GM12878 (cell line): ENCODE measurements around the gene MYBPC2. TPM values are rescaled to one million over a fixed set of nuclear protein-coding genes. Genes with fewer than 3 reads are reported as not detected.

Experiments
- ATAC-seq: fragments of 200-7000 bp; cut with Tn5 transposase; 3 replicates; pipeline ENCODE4 v1.9.1; 2020; ENCODE audit warnings: mild to moderate bottlenecking, moderate library complexity
- BruUV-seq: library from RNA; stranded (reverse); fragments of 400-500 nt; replicated peaks from 2 replicates; lab custom pipeline; 2021; lab: Mats Ljungman, UMichigan
- CTCF ChIA-PET: fragments of 300-600 bp; sonication (Branson Sonifier 250); formaldehyde crosslinking; extraction: SDS; loops from one replicate; lab custom pipeline; 2021; ENCODE audit warnings: inconsistent platforms; lab: Yijun Ruan, JAX
- POLR2A ChIA-PET: fragments of 350-600 bp; formaldehyde crosslinking; extraction: SDS; loops from one replicate; lab custom pipeline; 2021; ENCODE audit warnings: inconsistent platforms; lab: Charles Lee
- RAD21 ChIA-PET: fragments of 300-600 bp; sonication (Branson Sonifier 250); formaldehyde crosslinking; loops from one replicate; lab custom pipeline; 2023; ENCODE audit warnings: antibody characterized with exemption; ENCODE audit not compliant: unreplicated experiment; lab: Charles Lee
- SMC1A ChIA-PET: fragments of 300-600 bp; sonication (Branson Sonifier 250); formaldehyde crosslinking; loops from one replicate; lab custom pipeline; 2023; ENCODE audit not compliant: unreplicated experiment, uncharacterized antibody; lab: Charles Lee
- DNase-seq: peaks from one replicate; pipeline ENCODE4 v3.0.0-alpha.2; 2011; ENCODE audit warnings: low read depth, low spot score
- FAIRE-seq: peaks from 3 replicates; lab custom pipeline; 2011; peaks lifted over from hg19 to GRCh38; lab: Jason Lieb, UNC
- H2AFZ ChIP-seq: 2 replicates; pipeline ENCODE4 v1.6.0; 2011; ENCODE audit warnings: low read depth, low read length, control low read depth; ENCODE audit not compliant: control insufficient read depth
- H3K27ac ChIP-seq: 2 replicates; pipeline ENCODE4 v1.5.1; 2011; ENCODE audit warnings: control low read depth; ENCODE audit not compliant: control insufficient read depth, insufficient read depth
- H3K27me3 ChIP-seq, 2 experiments: replicated peaks in 1 of 2; 2 replicates each; pipeline versions ENCODE4 v1.6.0 to v1.6.1; 2011; ENCODE audit warnings: low read length in 1 of 2; ENCODE audit not compliant: control insufficient read depth in 2 of 2, insufficient read depth in 2 of 2
- H3K36me3 ChIP-seq, 2 experiments: 2 replicates each; pipeline ENCODE4 v1.5.1; 2011; ENCODE audit warnings: low read length in 1 of 2; ENCODE audit not compliant: control insufficient read depth in 2 of 2, insufficient read depth in 2 of 2
- H3K4me1 ChIP-seq: 2 replicates; pipeline ENCODE4 v1.6.1; 2011; ENCODE audit warnings: mild to moderate bottlenecking, low read length, moderate library complexity, mixed read lengths; ENCODE audit not compliant: control insufficient read depth, insufficient read depth
- H3K4me2 ChIP-seq: 2 replicates; pipeline ENCODE4 v1.6.0; 2011; ENCODE audit warnings: control low read depth; ENCODE audit not compliant: control insufficient read depth, insufficient read depth
- H3K4me3 ChIP-seq: fragments of 200-600 bp; sonication (generic); 2 replicates; pipeline ENCODE4 v1.5.1; 2016
- H3K79me2 ChIP-seq: 2 replicates; pipeline ENCODE4 v1.6.0; 2011; ENCODE audit warnings: low read length; ENCODE audit not compliant: control insufficient read depth, insufficient read depth
- H3K9ac ChIP-seq: 2 replicates; pipeline ENCODE4 v1.8.0; 2011; ENCODE audit warnings: low read length, control low read depth, mixed read lengths; ENCODE audit not compliant: control insufficient read depth, insufficient read depth
- H3K9me3 ChIP-seq: replicated peaks from 3 replicates; pipeline ENCODE4 v1.5.1; 2011; ENCODE audit warnings: mild to moderate bottlenecking, low read length; ENCODE audit not compliant: control insufficient read depth, insufficient read depth
- H4K20me1 ChIP-seq: 2 replicates; pipeline ENCODE4 v1.6.0; 2011; ENCODE audit not compliant: control insufficient read depth, insufficient read depth
- BACH1 ChIP-seq: fragments of 450-650 bp; IDR thresholded peaks from 2 replicates; pipeline ENCODE4 v1.6.1; 2017; ENCODE audit warnings: mild to moderate bottlenecking, borderline replicate concordance
- CBX5 ChIP-seq: sonication (generic); IDR thresholded peaks from 2 replicates; pipeline ENCODE4 v1.6.1; 2016; ENCODE audit warnings: low read depth, moderate library complexity, mild to moderate bottlenecking, inconsistent platforms
- EGR1 ChIP-seq, 2 experiments: IDR thresholded peaks; 1 replicate in 1 of 2; 2 replicates in 1 of 2; pipeline ENCODE4 v1.6.1; 2011 to 2012; ENCODE audit warnings: low read depth in 2 of 2, low read length in 2 of 2, borderline replicate concordance in 1 of 2, mild to moderate bottlenecking in 1 of 2, moderate library complexity in 1 of 2
- ESRRA ChIP-seq: IDR thresholded peaks from 2 replicates; pipeline ENCODE4 v1.6.1; 2012; ENCODE audit warnings: mild to moderate bottlenecking, low read length, improper control_type of control experiment
- ETV6 ChIP-seq, 2 experiments: fragments of 450-650 bp in 1 of 2; IDR thresholded peaks in 1 of 2; conservative IDR thresholded peaks in 1 of 2; 2 replicates each; pipeline ENCODE4 v1.6.1; 2014; ENCODE audit warnings: antibody characterized with exemption in 1 of 2, borderline replicate concordance in 1 of 2, low read depth in 1 of 2, mild to moderate bottlenecking in 1 of 2, moderate library complexity in 1 of 2
- HDGF ChIP-seq: fragments of 450-650 bp; IDR thresholded peaks from 2 replicates; pipeline ENCODE4 v1.6.1; 2016; ENCODE audit warnings: antibody characterized with exemption
- IKZF2 ChIP-seq, 2 experiments: fragments of 450-650 bp; IDR thresholded peaks; 2 replicates each; pipeline ENCODE4 v1.6.1; 2017; ENCODE audit warnings: mild to moderate bottlenecking in 2 of 2, moderate library complexity in 2 of 2
- KLF5 ChIP-seq: fragments of 450-650 bp; IDR thresholded peaks from 2 replicates; pipeline ENCODE4 v1.6.1; 2014; ENCODE audit warnings: mild to moderate bottlenecking; ENCODE audit not compliant: partially characterized antibody
- NBN ChIP-seq: fragments of 450-650 bp; IDR thresholded peaks from 2 replicates; pipeline ENCODE4 v1.6.1; 2016
- NFYB ChIP-seq: IDR thresholded peaks from 2 replicates; pipeline ENCODE4 v1.6.1; 2011; ENCODE audit warnings: low read depth, mild to moderate bottlenecking, low read length, improper control_type of control experiment, moderate library complexity; ENCODE audit not compliant: insufficient read depth
- NR2C1 ChIP-seq: fragments of 450-650 bp; IDR thresholded peaks from 2 replicates; pipeline ENCODE4 v1.6.1; 2017; ENCODE audit warnings: antibody characterized with exemption, mild to moderate bottlenecking, moderate library complexity
- NR2C2 ChIP-seq: IDR thresholded peaks from 2 replicates; pipeline ENCODE4 v1.6.1; 2011; ENCODE audit warnings: borderline replicate concordance, low read depth; ENCODE audit not compliant: control insufficient read depth, insufficient read length
- SMAD1 ChIP-seq: fragments of 450-650 bp; IDR thresholded peaks from 2 replicates; pipeline ENCODE4 v1.6.1; 2018; ENCODE audit warnings: mild to moderate bottlenecking, low read depth; ENCODE audit not compliant: partially characterized antibody
- SPI1 ChIP-seq: IDR thresholded peaks from 2 replicates; pipeline ENCODE4 v1.6.1; 2011; ENCODE audit warnings: low read depth, mild to moderate bottlenecking, low read length, moderate library complexity, borderline replicate concordance; ENCODE audit not compliant: insufficient read depth
- TCF12 ChIP-seq: IDR thresholded peaks from 2 replicates; pipeline ENCODE4 v1.6.1; 2011; ENCODE audit warnings: low read depth, mild to moderate bottlenecking, low read length
- WGBS: methylation state at CpG from one replicate; pipeline ENCODE4 v1.1.6; 2016; ENCODE audit warnings: low lambda C conversion rate; ENCODE audit not compliant: insufficient replicate concordance, insufficient coverage; ENCODE audit errors: missing lambda C conversion rate; 5-methylcytosine and 5-hydroxymethylcytosine counted together
- in situ Hi-C: fragments of 300-500 bp; cut with MboI; formaldehyde crosslinking; loops from 9 replicates; pipeline ENCODE4 v1.14.3; 2018; ENCODE audit warnings: mixed read lengths
- intact Hi-C: fragments of 100-400 bp; cut with micrococcal nuclease; formaldehyde crosslinking; loops from one replicate; pipeline ENCODE4 v1.14.2; 2022; ENCODE audit not compliant: unreplicated experiment
- polyA plus RNA-seq, 11 experiments: library from polyadenylated mRNA; depleted of rRNA in 4 of 11; unstranded in 6 of 11; stranded (reverse) in 5 of 11; fragments of >200 nt; fragmentation: Nextera tagmentation in 4 of 11; fragmentation: Illumina TruSeq in 1 of 11; extraction: Ambion mirVana in 4 of 11; extraction: Trizol in 1 of 11; gene quantifications; 1 replicate in 1 of 11; 2 replicates in 10 of 11; pipeline versions ENCODE4 v1.2.1 to v1.2.3, GENCODE V29; 2011 to 2016; ENCODE audit warnings: inconsistent platforms in 2 of 11, missing spikeins in 2 of 11, low read depth in 1 of 11
- total RNA-seq, 4 experiments: library from RNA; depleted of rRNA in 3 of 4; stranded (reverse); fragments of >200 nt in 3 of 4; fragmentation: Illumina TruSeq in 1 of 4; extraction: Trizol in 1 of 4; gene quantifications; 2 replicates each; pipeline versions ENCODE4 v1.2.1 to v1.2.3, GENCODE V29; 2013 to 2021
- TF ChIP-seq, protein P1 (sequence below): IDR thresholded peaks from 2 replicates; pipeline ENCODE4 v1.6.1; 2011; ENCODE audit warnings: low read depth, low read length, improper control_type of control experiment, borderline replicate concordance
- TF ChIP-seq, protein P2 (sequence below): fragments of 450-650 bp; IDR thresholded peaks from 2 replicates; pipeline ENCODE4 v1.6.1; 2017; ENCODE audit warnings: low read depth, mild to moderate bottlenecking, moderate library complexity
- TF ChIP-seq, protein P3 (sequence below): IDR thresholded peaks from 2 replicates; pipeline ENCODE4 v1.6.1; 2011; ENCODE audit warnings: borderline replicate concordance, low read depth, mild to moderate bottlenecking, moderate library complexity, mixed read lengths, low read length; ENCODE audit not compliant: insufficient read depth; ENCODE audit errors: extremely low read length

MYBPC2 gene
- total and polyA plus RNA-seq, 10 of the 15 experiments (the other 5 are each of a cell fraction or from before 2014, with no cell fraction given), result 0.09 to 2.6 (median 0.61) TPM

DNA sequence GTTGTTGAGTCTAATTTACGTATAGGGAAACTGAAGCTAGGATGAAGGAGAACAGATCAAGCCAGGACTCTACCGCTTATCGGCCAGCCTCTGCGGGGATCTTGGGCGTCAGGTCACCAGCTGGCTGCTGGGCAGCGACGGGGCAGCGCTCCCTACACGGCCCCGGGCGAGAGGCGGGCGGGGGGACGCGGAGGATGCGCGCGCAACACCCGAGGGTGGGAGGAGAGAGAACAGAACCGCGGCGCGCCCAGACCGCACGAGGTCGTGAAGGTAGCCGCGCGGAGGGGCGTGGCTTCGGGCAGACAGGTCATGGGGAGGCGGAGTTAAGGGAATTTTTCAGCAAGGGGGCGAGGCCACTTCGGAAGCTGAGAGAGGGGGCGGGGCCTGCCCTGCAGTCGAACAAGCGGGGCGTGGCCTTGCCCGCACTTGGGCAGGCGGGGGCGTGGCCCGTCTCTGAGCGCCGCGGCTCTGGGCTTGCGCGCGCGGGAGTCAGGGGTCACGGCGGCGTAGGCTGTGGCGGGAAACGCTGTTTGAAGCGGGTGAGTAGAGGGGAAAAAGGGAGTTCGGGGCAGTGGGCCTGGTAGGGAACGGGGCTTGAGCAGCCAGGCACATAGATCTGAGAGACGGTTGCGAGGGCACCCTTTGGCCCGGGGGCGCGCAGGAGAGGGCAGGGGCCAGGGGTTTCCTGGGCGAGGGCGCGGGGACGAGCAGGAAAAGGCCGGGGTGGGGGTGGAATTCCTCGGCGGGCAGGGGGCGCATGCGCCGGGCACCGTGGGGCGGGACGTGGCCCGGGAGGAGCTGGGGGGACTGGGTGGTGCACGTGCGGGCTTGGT is 48.6 kb upstream of the MYBPC2 start, which contains the start of gene POLD1:
Gene POLD1, plus strand, starts transcription at position 496 of the 833 bp plus-strand sequence. CDS start 14,505 bp downstream, outside the sequence.
- ChIA-PET POLR2A (interaction anchor here (0.6 to 1.9 kb wide), 6 partner anchors 8 to 77 kb away, joined by 3 to 9 read pairs (median 5); partner anchors contain the start of genes NR1H2 and SPIB), CTCF (interaction anchor here (0.8 to 2.9 kb wide), 7 partner anchors 22 to 236 kb away, joined by 3 to 17 read pairs (median 3); no protein-coding TSS in a partner anchor), RAD21 (interaction anchor here (0.9 to 1.9 kb wide), 6 partner anchors 20 to 400 kb away, joined by 3 to 8 read pairs (median 4); partner anchors contain the start of gene SPIB), SMC1A (interaction anchor here (0.9 to 2.6 kb wide), 8 partner anchors 8 to 538 kb away, joined by 3 to 8 read pairs (median 4); partner anchors contain the start of gene NR1H2)
- peak within 1 kb of the TSS; percentile 97 for H3K4me2 ChIP-seq
- FAIRE-seq (peak; percentile 99), ATAC-seq (peak; percentile 94), DNase-seq (peak; percentile 91)
- peaks cover 12 to 14% of the 10 kb centered on the region in 2 experiments; a peak in 3 of 4 replicates for H3K36me3 ChIP-seq
- WGBS, result 1% methylated on average over 73 of the region's 78 CpGs
- H2AFZ ChIP-seq, result peak within 1 kb of the TSS; percentile 72
- in situ Hi-C loops (no loop called here), intact Hi-C loops (loop anchor here (2.0 kb wide), 1 partner anchor 31 kb away; no protein-coding TSS in a partner anchor)
- peaks cover 3% of the 10 kb centered on the region; the same call in 1 of the 2 replicates for H3K4me1 ChIP-seq
- peaks cover 24% of the 10 kb centered on the region for H3K79me2 ChIP-seq
- H4K20me1 ChIP-seq, result no peaks in the 10 kb centered on the region
- no peaks in the 10 kb centered on the region for H3K27me3 ChIP-seq
- peak within 1 kb of the TSS; percentile 93 for H3K9ac ChIP-seq
- H3K27ac ChIP-seq, result peak within 1 kb of the TSS; percentile 78
- no peaks in the 10 kb centered on the region for H3K9me3 ChIP-seq
- BruUV-seq, result no TSS peak
- H3K4me3 ChIP-seq, result peak within 1 kb of the TSS; percentile 77
- TF ChIP-seq HDGF (peak; percentile 99), ETV6 (conservative IDR thresholded peaks at IDR 0.05 in 1 of 2, IDR thresholded peaks at IDR 0.05 in 1 of 2; ENCODE audit: borderline replicate concordance in 1 of 2, low read depth in 1 of 2) (no peak), BACH1 (peak; percentile 79; the same call in 1 of the 2 replicates), CBX5 (no peak), SPI1 (no peak), NR2C2 (peak; percentile 47), NFYB (no peak), IKZF2 (IDR thresholded peaks at IDR 0.05) (0 out of 4 replicates have a peak, but pooled peaks of 1 of the 2 experiments have one; percentile 11), NR2C1 (peak; percentile 95), NBN (peak; percentile 73; the same call in 1 of the 2 replicates), KLF5 (no peak), ESRRA (0 out of 2 replicates have a peak, but pooled peaks have one; percentile 47), EGR1 (IDR thresholded peaks at IDR 0.05; ENCODE audit: borderline replicate concordance in 1 of 2, low read depth in 2 of 2, low read length in 2 of 2) (peak; percentile 46 to 84), SMAD1 (no peak), TCF12 (0 out of 2 replicates have a peak, but pooled peaks have one; percentile 6)
- TF ChIP-seq, protein P1, sequence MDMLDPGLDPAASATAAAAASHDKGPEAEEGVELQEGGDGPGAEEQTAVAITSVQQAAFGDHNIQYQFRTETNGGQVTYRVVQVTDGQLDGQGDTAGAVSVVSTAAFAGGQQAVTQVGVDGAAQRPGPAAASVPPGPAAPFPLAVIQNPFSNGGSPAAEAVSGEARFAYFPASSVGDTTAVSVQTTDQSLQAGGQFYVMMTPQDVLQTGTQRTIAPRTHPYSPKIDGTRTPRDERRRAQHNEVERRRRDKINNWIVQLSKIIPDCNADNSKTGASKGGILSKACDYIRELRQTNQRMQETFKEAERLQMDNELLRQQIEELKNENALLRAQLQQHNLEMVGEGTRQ, result no peak
- TF ChIP-seq, protein P2, sequence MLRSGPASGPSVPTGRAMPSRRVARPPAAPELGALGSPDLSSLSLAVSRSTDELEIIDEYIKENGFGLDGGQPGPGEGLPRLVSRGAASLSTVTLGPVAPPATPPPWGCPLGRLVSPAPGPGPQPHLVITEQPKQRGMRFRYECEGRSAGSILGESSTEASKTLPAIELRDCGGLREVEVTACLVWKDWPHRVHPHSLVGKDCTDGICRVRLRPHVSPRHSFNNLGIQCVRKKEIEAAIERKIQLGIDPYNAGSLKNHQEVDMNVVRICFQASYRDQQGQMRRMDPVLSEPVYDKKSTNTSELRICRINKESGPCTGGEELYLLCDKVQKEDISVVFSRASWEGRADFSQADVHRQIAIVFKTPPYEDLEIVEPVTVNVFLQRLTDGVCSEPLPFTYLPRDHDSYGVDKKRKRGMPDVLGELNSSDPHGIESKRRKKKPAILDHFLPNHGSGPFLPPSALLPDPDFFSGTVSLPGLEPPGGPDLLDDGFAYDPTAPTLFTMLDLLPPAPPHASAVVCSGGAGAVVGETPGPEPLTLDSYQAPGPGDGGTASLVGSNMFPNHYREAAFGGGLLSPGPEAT, result 0 out of 2 replicates have a peak, but pooled peaks have one; percentile 17
- TF ChIP-seq, protein P3, sequence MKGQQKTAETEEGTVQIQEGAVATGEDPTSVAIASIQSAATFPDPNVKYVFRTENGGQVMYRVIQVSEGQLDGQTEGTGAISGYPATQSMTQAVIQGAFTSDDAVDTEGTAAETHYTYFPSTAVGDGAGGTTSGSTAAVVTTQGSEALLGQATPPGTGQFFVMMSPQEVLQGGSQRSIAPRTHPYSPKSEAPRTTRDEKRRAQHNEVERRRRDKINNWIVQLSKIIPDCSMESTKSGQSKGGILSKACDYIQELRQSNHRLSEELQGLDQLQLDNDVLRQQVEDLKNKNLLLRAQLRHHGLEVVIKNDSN, result peak; percentile 1
